Esophagus mucosa (tissue), 1 donor: ENCODE results near the gene SCPEP1. TPM values are rescaled to one million over a fixed set of nuclear protein-coding genes. Genes with fewer than 3 reads are reported as not detected.

Experiments used
- ATAC-seq: fragments of 200-7000 bp; cut with Tn5 transposase; one replicate; pipeline ENCODE4 v1.9.1; 2020
- total RNA-seq: library from RNA; stranded (reverse); gene quantifications from one replicate; pipeline ENCODE4 v1.2.4, GENCODE V29; 2023
- donor health status: DM: yes; HTN: yes; CAD: no.

The SCPEP1 gene
- total RNA-seq, 1 donor from 2014 or later: 68.1 TPM

DNA sequence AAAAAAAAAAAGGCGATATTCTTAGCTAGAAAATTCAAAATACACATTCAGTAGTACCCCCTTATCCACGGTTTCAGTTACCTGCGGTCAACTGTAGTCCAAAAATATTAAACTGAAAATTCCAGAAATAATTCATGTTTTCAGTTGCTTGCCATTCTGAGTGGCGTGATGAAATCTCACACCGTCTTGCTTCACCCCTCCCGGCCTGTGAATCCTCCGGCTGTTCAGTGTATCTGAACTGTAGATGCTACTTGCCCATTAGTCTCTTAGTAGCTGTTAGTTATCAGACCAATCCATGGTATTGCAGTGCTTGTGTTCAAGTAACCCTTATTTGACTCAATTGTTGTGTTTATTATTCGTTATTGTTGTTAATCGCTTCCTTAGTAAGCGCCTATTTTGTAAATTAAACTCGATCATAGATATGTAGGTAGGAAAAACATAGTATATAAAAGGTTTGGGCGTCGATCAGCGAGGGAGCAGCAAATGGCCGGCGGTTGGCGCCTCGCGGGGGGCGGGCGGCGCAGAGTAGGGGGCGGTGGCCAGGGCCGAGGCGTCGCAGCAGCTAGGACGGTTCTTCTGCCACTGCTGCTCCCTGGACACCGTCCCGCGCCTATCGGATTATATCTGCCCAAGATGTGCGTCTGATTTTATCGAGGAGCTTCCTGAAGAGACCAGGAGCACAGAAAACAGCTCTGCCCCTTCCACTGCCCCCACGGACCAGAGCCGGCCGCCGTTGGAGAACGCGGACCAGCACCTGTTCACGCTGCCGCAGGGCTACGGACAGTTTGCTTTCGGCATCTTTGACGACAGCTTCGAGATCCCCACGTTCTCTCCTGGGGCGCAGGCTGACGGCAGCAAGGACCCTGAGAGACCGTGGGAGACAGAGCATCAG is 67.3 kb downstream of the SCPEP1 start:
- ATAC-seq: no peak

DNA sequence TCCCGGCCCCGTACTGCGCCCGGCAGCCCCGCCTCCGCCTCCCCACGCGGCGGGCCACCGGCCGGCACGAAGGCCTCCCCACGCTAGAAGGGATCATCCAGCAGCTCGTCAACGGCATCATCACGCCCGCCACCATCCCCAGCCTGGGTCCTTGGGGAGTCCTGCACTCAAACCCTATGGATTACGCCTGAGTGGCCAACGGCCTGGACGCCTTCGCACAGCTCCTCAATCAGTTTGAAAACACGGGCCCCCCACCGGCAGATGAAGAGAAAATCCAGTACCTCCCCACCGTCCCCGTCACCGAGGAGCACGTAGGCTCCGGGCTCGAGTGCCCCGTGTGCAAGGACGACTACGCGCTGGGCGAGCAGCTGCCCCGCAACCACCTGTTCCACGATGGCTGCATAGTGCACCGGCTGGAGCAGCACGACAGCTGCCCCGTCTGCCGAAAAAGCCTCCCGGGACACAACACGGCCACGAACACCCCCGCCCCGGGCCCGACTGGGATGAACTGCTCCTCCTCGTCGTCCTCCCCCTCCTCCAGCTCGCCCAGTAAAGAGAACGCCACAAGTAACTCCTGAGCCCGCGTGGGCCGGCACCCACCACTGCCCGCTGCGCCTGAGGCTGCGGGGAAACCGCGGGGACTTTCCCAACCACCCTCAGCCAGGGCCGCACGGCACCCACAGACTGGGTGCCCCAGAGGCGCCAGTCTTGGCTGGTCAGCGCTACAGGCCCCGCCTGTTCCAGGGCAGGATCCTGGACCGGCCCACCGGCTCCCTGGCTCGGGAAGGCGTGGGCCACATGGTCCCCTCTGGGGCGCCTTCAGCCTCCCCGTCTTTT is 68.2 kb downstream of the SCPEP1 start:
- peak; percentile 37 for ATAC-seq

DNA sequence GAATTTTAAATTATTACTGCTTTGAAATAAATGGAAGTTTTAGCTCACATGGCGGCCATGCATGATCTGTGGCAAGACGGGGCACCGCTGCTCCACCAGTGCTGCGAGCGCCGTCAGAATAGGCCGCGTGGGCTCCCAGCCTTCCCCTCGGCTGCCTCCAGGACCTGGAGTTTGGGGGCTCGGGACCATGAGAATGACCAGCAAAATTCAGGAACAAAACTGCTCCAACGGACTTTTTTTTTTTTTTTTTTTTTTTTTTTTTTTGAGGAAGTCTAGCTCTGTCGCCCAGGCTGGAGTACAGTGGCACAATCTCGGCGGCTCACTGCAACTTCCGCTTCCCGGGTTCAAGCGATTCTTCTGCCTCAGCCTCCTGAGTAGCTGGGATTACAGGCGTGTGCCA is 68.8 kb downstream of the SCPEP1 start:
- ATAC-seq: no peak

DNA sequence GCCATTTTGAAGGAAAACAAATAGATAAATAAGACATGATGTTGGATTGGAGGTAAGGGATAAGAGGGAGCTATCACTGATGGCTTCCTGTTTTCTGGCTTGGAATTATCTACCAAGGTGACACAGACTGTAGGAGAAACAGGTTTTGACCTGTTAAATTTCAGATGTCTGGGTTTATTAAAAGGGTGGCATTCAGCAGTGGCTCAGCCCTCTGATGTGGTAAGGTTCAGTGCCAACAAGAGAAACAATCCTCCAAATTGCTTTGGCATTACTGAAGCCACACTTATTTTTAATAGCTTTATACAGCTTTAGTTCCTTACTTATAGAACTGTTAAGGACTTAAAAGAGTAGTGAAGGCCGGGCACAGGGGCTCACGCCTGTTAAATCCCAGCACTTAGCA is 70.2 kb downstream of the SCPEP1 start:
- peak; percentile 49 for ATAC-seq

DNA sequence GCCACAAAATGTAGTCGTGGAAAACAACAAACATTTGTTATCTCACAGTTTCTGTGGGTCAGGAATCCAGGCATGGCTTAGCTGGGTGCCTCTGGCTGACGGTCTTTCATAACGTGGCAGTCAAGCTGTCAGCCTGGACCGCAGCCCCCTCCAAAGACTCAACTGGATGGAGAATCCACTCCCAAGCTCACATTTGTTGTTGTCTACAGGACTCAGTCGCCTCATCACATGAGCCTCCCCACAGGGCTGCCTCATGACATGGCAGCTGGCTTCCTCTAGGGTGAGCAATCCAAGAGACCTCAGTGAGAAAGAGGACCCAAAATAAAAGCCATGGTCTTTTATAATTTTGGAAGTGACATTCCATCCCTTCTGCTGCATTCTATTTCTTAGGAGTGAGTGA is 72.4 kb downstream of the SCPEP1 start:
- no peak for ATAC-seq

DNA sequence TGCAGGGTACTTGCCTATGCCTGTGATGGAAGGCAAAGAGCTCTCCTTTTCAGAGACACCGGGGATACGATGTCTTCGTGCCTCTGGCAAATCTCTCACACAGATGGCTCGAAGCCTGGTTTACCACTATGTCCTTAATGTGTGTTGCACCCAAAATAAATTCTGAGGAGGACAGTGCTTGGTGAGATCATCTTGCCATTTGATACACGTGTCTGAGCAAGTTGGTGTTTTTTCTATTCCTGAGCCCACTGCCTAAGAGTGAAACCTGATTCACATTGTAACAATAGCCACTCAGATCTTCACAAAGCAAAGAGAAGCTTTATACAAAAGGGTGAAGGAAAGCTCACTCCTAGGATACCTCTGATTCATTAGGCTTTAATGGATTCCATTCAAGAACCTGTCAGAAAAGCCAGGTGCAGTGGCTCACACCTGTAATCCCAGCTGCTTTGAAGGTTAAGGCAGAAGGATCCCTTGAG is 74.0 kb downstream of the SCPEP1 start:
- peak; percentile 81 for ATAC-seq

Other genes starting within 250 kb of the SCPEP1 start
- 0.52 TPM for gene C17orf67, start 144.2 kb upstream of the SCPEP1 start, total RNA-seq
- gene DGKE, start 144.0 kb upstream of the SCPEP1 start, total RNA-seq: 3.1 TPM
- 50.6 TPM for gene TRIM25, start 64.1 kb upstream of the SCPEP1 start, total RNA-seq
- gene COIL, start 17.1 kb upstream of the SCPEP1 start, total RNA-seq: 9.8 TPM
- 29.9 TPM for gene AKAP1, start 107.1 kb downstream of the SCPEP1 start, total RNA-seq